Stimulated activated CD4-positive, alpha-beta T cell treated with anti-CD3 and anti-CD28 coated beads, Interleukin-1b, Interleukin-23, amount 100 ng/mL, for 1 hour (primary cell): ENCODE measurements around the gene STON1.
"Not testable (repeated sequence)": the region's sequence is repeated elsewhere in the genome, so short reads cannot be mapped to it uniquely, and the experiment has no call there.

Source experiments
- DNase-seq, 2 donors: peaks; one replicate each; pipeline ENCODE4 v3.0.0-alpha.2; 2020; ENCODE audit warnings: low read depth in 2 of 2

The STON1 gene

DNA sequence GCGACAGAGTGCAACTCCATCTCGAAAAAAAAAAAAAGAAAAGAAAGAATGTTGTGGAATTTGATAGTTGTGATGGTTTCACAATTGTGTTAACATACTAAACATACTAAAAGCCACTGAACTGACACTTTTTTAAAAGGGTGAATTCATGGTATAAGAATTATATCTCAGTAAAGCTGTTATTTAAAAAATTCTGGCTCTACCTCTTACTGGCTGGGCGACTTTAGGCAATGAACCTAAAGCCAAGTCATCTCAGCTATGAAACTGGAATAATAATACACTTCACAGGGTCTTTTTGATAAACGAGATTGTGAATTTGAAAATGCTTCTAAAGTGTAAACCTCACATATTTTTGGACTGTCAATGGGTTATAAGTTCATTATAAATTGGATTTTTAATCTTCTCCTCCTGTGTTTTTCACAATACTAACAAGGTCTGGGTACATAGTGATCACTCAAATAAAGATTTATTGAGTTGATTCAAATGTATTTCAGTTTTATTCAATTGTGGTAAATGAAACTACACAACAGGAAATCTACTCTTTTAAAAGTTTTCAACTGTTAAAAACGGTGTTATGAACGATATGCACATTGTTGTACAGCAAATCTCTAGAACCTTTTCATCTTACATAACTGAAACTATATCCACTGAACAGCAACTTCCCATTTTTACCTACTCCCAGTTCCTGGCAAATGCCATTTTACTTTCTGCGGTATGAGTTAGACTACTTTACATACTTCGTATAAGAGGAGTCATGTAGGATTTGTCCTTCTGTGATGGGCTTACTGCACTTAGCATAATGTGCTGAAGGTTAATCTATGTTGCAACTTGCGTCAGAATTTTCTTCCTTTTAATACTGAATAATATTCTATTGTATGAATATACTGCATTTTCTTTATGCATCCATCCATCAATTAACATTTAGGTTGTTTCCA is 44.7 kb downstream of the STON1 start:
- no peak for DNase-seq

DNA sequence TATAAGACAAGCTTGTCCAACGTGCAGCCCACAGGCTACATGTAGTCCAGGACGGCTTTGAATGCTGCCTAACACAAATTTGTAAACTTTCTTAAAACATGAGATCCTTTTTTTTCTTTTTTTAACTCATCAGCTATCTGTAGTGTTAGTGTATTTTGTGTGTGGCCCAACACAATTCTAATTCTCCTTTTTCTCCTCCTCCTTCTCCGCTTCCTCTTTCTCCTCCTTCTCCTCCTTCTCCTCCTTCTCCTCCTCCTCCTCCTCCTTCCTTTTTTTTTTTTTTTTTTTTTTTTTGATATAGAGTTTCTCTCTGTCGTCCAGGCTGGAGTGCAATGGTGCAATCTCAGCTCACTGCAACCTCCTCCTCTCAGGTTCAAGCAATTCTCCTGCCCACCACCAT is 48.4 kb downstream of the STON1 start:
- DNase-seq = no peak

DNA sequence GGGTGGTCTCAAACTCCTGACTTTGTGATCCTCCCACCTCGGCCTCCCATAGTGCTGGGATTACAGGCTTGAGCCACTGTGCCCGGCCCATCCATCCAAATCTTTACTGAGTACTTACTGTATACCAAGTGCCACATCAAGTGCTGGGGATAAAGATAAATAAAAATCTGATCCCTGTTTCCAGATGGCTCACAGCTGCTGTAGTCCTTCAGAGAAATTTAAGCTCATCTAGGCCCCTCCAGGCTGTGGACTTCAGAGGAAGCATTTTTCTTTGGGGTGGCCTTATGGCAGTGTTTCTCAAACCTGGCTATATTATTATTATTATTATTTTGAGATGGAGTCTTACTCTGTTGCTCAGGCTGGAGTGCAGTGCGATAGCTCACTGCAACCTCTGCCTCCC is 54.0 kb downstream of the STON1 start:
- DNase-seq = no peak

DNA sequence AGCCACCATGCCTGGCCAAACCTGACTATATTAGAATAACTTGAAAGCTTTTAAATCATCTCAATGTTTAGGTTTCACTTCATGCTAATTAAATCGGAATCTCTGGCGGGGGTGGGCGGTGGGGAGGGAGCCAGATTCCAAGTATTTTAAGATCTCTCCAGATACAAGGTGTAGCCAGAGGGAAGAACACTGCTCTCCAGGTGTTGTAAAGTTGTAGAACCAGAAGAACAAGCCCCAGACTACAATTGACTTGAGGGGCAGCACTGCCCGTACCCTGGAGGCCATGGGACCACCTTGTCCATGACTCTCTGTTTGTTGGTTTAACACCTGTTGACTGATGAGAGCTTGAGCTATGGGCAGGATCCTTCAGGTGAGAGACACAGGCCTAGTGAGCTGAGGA is 54.6 kb downstream of the STON1 start:
- no peak for DNase-seq

DNA sequence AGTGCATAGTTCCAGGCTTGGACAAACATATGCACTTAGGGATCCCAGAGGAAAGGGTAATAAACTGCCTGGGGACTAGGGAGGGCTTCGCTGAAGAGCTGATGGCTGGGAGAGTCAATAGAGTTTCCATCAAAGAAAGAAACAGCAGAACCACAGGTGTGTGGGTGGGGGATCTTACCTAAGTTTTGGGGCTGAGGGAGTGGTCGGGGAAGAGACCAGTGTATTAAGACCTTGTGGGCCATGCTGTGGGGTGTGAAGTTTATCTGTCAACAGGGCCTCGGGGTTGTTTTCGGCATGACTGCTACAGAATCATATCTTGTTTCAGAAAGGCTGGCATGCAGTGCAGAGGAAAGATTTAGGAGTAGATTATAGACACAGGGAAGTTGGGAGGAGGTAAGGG is 56.5 kb downstream of the STON1 start:
- no peak for DNase-seq

DNA sequence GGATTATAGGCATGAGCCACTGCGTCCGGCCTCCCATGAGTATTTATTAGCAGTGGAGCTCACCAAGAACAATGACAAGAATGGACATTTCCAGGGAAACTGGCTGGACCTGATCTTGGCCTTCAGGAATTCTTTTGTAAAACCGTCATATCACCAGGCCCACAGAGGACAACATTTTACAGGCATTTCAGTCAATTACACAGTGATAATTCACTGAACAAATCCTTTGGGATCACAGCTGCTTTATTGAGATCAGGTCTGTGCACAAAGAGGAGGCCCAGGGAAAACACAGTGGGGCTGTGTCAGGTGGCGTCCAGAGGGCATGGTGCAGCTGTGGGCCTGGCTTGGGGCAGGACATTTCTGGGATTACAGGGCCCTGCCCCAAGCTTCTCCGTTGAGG is 57.6 kb downstream of the STON1 start:
- DNase-seq = no peak

DNA sequence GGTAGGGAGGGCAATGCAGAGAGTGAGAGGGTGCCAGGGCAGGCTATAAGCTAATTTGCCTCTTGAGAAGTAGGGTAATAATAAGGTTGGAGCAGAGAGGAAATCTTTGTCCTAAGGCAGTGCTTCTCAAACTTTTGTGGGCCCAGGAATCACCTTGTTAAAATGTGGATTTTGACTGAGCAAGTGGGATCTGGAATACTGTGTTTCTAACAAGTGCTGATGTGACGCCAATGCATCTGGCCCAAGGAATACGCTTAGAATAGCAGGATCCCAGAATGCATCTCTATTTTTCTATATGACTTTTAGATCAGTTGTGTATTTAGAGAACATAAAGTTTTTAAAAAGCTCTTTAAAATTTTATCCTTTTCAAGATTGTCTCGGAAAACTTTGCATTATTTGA is 58.0 kb downstream of the STON1 start:
- DNase-seq = no peak

DNA sequence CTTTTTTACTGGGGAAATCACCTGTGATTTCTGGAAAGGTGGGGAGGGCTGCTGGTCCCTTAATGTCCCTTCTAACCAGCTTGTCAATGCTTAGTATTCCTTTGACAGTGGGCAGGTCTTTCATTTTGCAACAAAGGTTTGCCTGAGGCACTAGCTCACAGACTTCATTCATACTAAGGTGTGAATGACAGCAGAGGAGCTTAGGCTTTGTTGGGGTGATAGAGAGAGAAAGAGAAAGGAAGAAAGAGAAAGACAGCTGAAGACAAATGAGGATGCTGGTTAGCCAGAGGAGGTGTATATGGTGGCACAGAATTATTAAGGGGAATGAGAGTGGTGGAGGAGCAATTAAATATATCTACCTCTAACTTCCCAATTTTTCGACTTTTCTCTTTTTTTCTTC is 58.8 kb downstream of the STON1 start:
- no peak for DNase-seq

DNA sequence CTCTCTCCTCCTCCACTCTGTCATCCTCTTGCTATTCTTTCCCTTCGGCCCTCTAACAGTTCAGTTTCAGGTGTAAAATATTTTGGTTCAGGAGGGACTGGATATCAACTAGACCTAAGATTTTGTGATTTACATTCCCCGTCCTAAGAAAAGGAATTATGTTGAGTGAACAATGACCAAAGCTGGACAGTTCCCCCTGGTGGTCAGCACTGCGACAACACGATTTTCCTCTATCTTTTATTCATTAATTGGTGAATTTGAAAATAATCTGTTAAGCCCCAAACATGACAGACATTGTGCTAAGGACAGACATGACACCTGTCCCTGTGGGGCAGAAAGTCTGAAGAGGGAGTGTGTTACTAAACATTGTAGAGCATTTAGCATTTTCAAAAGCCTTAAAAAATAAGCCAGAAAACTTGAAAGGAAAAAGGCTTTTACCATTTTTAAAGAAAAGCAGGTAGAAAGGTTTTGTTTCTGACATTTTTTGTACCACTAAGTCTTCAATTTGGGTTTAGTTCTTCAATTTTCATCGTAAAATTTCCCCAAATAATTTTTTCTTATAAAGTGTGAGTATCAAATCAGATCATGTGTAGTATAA is 59.3 kb downstream of the STON1 start:
- no peak for DNase-seq

DNA sequence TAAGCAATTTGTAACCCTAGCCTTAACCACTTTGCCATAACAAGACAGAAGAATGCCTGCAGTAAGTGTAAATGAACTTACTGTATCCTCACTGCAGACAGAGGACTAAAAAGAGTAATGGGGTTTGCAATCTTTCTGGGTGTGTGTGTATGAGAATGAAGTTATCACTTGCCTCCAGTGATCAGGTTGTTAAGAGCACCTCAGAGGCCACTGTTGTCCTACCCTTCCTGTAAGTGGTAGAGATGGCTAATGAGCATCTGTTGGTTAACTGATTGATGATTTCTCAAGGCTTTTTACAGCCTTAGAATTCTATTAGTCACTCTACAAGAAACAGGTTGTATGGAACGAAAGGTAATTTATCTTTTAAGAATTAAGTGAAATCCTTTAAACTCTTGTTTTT is 60.1 kb downstream of the STON1 start:
- no peak for DNase-seq

DNA sequence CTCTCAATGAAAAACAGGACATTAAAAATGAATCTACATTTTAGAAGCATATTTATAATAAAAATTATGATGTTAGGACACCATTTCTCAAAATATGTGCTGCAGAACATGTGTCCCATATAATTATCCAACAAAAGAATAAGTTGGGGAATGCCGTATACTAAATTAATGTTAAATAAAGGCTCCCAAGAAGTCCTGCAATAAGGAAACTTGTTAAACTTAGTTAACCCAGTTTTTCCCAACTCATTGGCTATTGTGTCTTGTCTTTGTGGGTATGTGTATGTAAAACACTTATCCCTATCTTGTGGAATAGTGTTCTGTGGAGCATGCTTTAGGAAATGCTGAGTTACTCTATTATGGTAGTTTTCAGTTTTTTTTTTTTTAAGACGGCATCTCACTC is 62.1 kb downstream of the STON1 start:
- no peak for DNase-seq

DNA sequence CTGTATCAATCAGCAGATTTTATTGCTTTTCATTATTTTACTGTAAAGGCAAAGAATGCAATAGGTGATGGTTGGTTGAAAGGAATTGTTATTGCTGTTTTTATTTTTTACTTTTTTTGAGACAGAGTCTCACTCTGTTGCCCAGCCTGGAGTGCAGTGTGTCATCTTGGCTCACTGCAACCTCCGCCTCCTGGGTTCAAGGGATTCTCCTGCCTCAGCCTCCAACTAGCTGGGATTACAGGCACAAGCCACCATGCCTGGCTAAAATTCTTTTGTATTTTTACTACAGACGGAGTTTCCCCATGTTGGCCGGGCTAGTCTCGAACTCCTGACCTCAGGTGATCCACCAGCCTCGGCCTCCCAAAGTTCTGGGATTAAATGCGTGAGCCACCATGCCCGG is 66.8 kb downstream of the STON1 start:
- not testable (repeated sequence) for DNase-seq

DNA sequence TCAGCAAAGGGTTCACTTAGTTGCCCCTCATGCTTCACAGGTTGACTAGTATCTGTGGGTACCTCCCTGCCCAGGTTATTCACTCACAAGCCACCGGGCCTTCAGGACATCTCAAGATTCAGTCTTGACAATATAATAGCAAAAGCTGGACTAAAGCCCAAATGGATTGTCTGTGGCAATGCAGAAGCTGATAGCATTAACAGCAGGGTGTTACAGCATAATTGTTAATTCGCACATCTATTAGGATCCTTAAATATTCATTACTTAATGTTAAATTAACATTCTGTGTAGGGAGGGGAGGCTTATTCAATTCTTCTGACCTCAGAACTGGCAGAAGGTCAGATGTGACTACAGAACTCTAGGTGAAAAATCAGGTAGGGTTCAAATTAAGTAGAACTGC is 67.5 kb downstream of the STON1 start:
- no peak for DNase-seq

DNA sequence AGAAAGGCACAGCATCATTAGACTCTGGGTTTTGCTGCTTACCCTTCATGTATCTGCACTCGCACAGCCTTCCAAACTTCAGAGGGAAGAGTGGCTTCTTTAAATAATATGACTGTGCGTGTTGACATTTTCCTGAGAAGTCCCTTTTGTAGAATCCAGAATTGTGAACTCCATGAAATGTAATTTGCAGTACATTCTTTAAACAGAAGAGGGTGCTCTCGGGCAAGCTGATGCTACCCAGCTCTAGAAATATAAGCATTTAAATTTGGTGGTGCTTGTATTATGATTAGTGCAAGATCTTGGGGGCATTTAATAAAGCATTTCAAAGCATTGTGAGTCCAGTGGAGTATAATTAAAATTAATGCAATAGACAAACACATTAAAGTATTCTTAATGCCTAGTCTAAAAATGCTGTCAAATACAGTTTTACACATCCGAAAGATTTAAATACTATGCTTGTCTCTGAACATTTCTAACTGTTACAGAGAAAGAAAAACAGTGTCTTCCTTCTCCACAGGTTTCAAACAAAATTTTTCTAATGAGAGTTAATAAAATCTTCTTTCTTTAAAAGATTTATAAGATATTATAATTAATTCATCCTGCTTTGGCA is 70.4 kb downstream of the STON1 start:
- DNase-seq = no peak

DNA sequence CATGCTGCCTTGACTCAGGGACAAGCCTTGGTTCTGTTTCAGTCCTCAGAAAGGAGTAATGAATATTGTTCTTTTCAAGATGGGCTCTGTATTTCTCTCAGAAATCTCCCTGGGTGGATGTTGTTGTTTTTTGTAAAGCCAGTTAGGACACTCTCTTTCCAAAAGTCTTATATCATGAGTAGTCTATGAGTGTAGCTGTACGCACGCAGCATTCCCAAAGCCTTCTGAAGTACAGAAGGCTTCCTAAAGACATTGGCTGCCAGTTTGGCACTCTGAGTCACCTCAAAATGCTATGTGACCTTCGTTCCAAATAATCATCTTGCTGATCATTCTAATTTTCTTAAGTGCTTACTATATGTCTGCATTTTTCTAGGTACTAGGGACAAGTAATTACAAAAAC is 71.0 kb downstream of the STON1 start:
- no peak for DNase-seq

DNA sequence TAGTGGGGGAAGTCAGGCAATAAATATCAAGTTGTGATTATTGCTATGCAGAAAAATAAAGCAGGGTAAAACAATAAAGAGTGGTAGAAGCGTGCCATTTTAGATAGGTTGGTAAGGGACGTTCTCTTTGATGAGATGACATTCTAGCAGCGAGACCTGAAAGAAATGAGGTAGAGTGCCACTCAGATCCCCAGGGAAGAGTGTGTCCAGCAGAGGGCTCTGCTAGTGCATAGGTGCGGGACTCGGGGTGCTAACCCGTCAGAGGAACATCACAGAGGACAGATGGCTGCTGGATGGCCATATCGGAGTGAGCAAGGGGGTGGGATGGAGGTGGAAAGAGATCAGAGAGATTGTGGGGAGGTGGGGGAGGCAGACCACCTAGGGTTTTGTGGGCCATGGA is 71.4 kb downstream of the STON1 start:
- DNase-seq = no peak

DNA sequence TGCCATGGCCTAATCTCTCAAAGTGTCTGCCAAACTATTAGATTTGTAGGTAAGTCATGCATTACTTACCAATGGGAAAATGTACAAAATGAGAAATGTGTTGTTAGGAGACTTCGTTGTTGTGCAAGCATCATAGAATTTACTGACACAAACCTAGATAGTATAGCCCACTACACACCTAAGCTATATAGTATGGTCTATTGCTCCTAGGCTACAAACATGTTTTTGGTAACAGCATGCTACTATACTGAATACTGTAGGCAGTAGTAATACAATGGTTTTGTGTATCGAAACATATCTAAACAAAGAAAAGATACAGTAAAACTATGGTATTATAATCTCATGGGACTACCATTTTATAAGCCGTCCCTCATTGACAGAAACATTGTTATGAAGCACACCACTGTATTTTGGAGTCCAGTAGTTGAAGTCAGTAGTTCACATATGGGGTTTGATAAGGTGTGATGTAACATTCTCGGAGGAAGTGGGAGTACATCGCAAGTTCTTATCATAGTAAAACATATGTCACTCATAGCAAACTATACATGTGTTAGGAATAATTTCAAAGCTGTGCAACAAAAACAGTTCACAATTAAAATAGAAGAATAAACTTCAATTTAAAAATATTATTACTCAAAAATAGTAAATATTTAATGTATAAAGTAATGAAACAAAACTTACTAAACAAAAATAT is 75.7 kb downstream of the STON1 start:
- DNase-seq = no peak

DNA sequence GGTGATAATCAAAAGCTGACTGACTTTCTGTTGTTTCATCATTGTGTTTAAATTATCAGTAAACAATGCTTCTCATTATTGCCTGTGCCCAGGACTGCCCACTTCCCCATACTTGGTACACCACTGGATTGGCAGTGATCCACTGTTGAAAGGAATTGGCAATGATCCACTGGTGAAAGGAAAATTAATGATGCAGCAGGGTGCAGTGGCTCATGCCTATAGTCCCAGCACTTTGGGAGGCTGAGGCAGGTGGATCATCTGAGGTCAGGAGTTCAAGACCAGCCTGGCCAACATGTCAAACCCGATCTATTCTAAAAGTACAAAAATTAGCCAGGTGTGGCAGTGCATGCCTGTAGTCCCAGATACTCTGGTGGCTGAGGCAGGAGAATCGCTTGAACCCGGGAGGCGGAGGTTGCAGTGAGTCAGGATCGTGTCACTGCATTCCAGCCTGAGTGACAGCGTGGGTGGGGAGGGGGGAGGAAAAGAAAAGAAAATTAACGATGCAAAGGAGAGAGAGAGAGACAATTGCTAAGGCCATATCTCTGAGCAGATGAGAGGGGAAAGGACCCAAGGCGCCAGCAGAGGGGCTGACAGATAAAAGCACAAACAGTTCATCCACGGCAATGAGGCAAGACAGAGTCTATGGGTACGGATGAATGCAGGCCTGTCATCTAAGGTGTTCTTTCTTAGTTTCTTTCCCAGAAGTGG is 77.5 kb downstream of the STON1 start:
- no peak for DNase-seq

DNA sequence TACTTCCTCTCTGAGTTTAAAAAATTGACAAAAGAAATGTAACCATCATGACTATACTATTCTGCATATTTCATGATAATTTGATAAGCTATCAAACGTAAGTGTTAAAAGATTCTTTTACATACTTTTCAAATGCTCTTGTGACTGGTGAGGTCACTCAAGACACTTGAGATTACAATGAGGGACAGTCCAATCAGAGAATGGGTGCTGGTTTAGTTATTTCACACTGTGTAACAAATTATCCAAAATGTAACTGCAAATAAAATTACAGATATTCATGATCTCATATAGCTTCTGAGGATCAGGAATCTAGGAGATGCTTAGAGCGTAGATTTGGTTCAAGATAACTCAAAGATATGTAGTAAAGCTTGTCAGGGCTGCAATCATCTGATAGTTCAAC is 83.3 kb downstream of the STON1 start:
- no peak for DNase-seq

DNA sequence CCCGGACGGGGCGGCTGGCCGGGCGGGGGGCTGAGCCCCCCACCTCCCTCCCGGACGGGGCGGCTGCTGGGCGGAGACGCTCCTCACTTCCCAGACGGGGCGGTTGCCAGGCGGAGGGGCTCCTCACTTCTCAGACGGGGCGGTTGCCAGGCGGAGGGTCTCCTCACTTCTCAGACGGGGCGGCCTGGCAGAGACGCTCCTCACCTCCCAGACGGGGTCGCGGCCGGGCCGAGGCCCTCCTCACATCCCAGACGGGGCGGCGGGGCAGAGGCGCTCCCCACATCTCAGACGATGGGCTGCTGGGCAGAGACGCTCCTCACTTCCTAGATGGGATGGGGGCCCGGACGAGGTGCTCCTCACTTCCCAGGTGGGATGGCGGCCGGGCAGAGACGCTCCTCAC is 84.6 kb downstream of the STON1 start:
- not testable (repeated sequence) for DNase-seq

DNA sequence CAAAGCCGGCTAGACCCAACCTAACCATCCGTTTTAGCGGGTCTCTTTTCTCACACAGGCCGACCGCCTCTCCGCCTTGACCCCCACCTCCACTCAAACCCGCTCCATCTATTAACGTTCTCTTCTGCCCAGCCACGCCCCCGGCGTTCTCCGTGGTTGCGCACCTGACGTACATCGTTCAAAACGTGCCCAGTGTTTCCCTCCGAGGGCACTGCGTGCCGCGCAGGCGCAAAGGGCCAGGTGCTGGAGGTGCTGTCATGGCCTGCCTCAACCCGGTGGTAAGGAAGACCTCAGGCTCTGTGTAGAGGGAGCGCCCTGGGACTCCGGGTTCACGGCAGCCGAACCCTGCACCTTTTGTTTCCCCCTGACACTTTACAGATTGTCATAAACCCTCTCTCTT is 87.7 kb downstream of the STON1 start, which contains the start of gene GTF2A1L:
Gene GTF2A1L (plus strand): TSS at position 239 of the 400 bp plus-strand sequence. CDS start 19 bp downstream, at position 258.
- DNase-seq = no peak

DNA sequence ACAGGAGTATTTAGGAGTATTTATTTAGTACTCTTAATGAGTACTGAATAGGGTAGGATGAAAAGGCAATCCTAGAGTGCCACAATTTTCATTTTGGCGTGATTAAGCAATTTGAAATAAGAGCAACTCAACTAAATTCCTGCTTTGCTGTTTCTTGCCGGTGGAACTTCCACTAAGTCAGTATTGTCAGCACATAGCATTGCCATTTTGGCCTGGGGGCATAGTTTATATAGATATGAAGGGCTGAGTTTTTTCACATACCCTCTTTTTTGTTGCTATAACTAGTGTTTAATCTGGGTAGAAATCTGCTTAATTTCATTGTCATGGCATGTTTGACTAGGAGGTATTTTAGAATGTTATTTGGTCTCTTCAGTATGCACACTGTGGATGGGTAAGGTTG is 89.6 kb downstream of the STON1 start:
- DNase-seq = no peak
